Measurements from ENCODE around the gene ELF3.
"Not testable (repeated sequence)": the region's sequence is repeated elsewhere in the genome, so short reads cannot be mapped to it uniquely, and the experiment has no call there.

The ELF3 gene

DNA sequence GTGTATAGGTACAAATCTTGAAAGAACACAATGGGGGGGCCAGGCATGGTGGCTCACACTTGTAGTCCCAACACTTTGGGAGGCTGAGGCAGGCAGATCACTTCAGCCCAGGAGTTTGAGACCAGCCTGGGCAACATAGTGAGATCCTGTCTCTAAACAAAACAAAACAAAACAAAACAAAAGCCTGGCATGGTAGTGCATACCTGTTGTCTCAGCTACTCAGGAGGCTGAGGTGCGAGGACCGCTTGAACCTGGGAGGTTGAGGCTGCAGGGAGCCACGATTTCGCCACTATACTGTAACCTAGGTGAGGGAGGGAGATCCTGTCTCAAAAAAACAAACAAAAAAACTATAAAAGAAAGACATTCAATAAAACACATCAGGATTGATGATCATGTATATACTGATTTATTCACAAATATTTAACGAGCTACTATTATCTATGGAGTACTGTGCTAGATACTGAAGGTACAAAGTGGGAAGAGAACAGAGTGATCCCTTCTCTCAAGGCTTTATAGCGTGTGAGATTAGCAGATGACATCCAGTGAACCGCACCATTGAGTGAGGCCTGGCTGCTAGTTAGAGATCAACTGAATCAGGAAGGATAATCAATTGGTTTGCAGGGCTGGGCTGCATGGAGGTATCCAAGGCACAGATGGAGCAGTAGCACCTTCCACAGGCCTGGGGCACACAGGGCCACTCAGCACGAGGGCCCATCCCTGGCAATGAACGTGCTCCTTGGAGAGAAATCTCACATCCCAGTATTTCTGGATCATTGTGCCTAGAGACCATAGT lies 26.4 kb downstream of the ELF3 start:
- DNase-seq (ENCODE audit: low spot score) = no peak

DNA sequence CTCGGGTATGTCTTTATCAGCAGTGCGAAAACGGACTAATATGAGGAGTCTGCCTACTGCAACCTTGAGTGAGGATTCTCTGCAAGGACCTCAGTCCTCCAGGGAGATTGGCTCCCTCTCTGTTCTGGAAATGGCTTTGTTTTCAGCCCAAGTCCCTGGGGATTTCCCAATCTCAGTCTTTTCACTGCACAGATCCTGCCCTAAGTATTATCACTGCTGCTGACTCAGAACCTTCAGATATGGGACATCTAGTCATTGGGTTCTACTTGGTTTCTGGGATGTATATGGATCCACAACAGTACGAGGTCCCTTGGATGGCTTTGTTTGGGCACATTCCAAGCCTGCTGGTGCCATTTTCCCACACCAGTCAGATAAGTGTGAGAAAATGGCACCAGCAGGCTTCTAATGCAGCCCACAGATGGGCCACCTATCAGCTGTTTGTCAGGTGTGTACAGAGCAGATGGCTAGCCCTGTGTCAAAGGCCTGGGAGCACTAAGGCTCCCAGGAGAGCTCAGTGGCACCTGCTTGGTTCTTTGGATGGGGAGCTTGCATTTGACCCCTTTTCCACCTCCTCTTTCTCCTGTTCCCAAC lies 27.4 kb downstream of the ELF3 start:
- DNase-seq (ENCODE audit: low spot score) = no peak

DNA sequence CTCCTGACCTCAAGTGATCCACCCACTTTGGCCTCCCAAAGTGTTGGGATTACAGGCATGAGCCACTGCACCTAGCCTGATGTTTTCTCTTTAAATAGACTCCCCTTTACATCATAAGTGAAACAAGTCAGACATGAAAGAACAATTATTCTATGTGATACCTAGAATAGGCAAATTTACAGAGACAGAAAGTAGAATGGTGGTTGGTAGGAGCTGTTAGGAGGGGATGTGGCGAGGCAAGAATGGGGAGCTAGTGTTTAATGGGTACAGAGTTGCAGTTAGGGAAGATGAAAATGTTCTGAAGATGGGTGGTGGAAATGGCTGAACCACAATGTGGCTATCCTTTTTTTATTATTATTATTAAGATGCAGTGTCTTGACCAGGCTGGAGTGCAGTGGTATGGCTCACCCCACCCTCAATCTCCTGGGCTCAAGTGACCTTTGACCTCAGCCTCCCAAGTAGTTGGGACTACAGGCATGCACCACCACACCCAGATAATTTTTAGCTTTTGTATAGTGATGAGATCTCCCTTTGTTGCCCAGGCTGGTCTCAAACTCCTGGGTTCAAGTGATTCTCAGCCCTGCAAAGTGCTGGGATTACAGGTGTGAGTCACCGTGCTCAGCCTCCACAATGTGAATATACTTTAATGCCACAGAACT lies 28.4 kb downstream of the ELF3 start:
- no peak for DNase-seq (ENCODE audit: low spot score)

DNA sequence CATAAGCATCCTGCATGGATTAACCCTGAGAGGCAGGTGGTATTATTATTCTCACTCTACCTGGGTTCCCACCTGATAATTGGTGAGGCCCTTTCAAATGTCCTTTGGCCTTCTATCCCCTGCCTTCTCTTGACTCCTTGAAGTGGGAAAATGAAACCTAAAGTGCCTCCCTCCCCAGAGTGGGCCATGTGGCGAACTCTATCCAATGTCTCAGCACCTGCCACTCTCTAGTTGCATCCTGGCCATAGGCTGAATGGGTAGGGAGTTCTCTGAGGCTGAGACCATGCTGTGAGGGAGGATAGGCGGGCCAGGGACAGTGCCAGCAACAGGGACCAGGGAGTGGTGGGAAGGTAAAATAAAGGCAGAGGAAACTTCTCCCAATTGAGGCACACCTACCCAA lies 35.3 kb downstream of the ELF3 start:
- no peak for DNase-seq (ENCODE audit: low spot score)

DNA sequence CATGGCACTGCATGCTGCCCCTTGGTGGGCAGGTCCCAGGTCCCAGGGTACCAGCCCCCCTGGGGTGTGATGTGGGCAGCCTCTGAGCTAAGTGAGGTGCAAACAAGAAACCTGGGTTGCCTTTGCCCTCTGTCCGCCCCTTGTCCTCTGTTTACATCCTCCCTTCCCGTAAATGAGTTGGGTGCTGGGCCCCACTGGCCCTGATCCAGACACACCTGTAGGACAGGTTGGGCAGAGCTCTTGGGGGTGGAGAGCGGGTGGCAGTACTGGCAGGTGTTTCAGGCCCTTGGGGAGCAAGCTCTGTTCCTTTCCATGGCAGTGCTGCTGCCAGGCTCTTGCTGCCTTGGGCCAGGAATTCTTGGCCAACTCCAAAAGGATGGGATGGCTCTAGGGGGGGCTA lies 35.8 kb downstream of the ELF3 start:
- DNase-seq (ENCODE audit: low spot score) = peak; percentile 84

DNA sequence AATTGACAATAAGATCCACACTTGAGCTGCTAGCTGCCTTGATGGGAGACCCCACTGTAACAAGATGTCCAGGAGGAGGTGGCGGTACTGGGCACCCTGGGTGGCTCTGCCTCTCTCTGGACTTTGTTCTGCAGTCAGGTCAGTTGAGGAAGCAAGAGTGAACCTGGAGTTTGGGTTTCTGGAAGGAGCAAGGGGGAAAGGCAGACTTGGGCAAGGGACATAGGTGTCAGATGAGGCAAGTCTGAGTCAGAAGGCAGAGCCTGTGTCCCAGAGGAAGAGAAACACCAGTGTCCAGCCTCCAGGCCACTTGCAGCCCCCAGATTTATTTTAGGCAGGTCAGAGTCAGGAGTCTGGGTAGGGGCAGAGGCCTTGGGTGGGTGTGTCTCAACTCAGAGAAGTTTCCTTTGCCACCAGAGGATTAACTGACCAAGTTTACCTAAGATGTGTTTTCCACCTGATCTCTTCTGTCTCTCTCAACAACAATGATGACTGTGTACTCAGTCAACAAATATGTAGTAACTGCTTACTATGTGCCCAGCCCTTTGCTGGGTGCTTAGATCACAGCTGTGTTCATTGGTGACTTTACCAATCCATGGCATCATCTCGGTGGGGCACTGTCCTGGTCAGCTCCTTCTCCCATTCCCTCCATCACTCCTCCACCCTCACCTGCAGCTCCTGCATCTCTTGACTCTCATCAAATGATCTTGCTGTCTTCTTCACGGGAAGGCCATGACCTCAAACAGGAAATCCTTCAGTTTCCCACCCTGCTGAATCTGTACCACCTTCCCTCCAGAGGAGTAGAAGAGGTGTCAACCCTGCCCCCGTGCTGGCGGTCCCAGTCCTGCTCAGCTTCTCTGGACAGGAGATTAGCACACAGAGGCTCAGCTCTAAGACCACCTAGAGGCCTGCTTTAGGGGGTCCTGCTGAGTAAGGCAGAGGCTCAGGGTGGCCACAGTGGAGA lies 36.6 kb downstream of the ELF3 start:
- peak; percentile 86 for DNase-seq (ENCODE audit: low spot score)

DNA sequence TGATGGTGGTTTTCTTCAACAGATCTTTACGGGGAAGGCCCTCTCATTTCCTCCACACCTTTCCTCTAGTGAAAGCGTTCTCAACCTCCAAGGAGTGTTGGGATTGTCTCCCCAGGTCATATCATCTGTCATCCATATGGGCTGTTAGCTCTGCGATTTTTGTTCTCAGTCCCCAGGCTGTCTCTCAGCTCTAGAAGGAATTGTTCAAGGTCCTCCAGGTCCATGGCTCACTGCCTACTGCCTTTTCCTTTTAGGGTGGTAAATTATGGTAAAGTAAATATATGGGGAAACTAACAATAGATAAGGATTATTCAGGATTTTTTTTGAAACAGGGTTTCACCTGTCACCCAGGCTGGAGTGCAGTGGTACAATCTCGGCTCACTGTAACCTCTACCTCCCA lies 37.6 kb downstream of the ELF3 start:
- DNase-seq (ENCODE audit: low spot score) = no peak

DNA sequence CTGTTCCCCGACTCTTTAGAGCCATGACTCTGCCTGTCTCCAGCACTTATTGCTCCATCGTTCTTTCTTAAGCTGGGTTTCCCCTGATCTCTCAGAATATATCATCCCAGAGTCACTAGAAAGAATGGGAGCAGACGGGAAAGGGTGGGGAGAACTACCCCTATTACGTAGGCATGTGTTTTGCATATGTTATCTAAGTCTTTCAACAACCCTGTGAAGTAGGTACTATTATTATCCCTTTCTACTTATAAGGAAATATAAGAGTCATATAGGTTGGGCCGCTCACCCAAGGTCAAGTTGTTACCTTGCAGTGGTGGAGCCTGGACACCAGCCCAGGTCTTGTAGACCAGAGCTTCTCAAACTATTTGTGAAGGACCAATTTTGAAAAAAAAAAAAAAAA lies 38.7 kb downstream of the ELF3 start:
- peak; percentile 13 for DNase-seq (ENCODE audit: low spot score)

DNA sequence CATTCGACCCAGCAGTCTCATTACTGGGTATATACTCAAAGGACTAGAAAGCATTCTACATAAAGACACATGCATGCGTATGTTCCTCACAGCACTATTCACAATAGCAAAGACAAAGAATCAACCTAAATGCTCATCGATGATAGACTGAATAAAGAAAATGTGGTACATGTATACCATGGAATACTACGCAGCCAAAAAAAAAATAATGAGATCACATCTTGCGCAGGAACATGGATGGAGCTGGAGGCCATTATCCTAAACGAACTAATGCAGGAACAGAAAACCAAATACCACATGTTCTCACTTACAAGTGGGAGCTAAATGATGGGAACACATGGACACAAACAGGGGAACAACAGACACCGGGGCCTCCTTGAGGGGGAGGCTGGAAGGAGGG lies 43.7 kb downstream of the ELF3 start:
- no peak for DNase-seq (ENCODE audit: low spot score)

DNA sequence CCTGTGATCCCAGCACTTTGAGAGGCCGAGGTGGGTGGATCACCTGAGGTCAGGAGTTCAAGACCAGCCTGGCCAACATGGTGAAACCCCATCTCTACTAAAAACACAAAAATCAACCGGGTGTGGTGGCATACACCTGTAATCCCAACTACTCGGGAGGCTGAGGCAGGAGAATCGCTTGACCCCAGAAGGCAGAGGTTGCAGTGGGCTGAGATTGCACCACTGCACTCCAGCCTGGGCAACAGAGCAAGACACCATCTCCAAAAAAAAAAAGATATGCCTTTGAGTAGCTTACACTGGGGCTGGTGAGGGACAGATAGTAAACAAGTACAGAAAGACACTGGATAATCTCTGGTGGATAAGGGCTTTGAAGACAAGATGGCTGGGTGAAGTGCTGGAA lies 44.3 kb downstream of the ELF3 start:
- not testable (repeated sequence) for DNase-seq (ENCODE audit: low spot score)

DNA sequence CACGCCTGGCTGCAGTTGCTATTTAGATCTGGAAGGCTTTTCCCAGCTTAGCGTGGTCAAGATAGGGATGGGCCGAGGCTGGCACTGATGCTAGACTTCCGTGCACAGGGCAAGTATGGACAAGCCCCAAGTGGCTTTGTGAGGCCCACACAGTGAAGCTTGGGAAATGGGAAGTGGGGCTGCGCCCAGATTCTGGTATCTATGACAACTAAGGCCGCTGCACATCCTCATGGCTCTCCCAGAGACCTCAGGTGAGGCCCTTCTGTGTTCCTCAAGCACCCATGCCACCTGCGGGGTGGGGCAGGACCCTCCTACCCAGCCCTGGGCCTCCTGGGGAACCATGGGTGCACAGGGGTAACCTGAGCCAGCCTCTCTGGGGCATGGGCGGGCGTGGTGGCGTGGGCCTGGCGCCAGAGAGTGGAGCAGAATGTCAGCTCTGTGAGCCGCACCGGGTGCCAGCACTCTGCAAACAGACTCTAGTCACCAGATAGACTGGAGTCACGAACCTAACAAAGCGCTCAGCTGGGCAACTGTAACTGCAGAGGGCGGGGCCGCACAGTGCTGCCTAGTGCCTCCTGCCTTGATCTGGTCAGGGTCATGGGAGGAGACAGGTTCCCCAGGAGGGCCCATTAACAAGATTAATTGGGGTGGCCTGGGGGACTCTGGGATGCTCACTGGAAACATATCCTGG lies 46.4 kb downstream of the ELF3 start:
- DNase-seq (ENCODE audit: low spot score) = peak; percentile 96

DNA sequence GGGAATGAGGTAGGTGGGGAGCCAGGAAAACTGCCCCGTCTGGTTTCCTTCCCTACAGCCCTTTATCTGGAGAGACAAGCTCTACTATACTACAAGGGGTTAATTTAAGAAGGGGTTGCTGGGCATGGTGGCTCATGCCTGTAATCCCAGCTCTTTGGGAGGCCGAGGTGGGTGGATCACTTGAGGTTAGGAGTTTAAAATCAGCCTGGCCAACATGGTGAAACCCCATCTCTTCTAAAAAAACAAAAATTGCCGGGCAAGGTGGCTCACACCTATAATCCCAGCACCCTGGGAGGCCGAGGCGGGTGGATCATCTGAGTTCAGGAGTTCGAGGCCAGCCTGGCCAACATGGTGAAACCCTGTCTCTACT lies 46.9 kb downstream of the ELF3 start:
- DNase-seq (ENCODE audit: low spot score) = not testable (repeated sequence)

DNA sequence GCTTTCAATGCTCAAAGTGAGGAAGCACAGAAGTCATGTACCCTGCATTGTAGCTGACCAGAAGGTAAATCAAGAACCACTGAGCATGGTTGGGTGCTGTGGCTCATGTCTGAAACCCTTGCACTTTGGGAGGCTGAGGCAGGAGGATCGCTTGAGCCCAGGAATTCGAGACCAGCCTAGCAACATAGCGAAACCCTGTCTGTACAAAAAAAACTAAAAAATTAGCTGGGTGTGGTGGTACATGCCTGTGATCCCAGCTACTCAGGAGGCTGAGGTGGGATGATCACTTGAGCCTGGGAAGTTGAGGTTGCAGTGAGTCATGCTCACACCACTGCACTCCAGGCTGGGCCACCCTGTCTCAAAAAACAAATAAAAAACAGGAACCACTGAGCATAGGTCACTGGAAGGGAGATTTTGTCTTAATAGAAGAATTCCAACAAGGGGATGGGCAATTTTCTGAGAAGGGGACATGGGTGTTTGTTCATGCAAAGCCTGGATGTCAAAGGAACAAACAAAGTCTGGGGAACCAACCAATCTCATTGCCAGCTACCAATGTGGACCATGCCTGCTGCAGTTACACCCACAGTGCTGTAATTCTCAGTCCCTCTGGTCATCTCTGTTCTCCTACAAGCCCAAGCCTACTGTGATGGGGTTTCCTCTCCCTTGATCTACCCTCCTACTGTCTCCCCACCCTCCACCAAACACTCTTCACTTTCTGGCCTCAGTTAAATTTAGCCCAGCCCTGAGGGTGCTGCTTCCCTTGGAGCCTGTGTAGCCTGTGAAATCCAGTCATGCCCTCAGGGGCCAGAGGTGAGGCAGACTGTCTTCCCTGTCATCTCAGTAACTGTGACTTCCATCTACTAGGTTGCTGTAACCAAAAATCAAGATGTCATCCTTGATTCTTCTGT lies 47.9 kb downstream of the ELF3 start:
- DNase-seq (ENCODE audit: low spot score) = peak; percentile 88

DNA sequence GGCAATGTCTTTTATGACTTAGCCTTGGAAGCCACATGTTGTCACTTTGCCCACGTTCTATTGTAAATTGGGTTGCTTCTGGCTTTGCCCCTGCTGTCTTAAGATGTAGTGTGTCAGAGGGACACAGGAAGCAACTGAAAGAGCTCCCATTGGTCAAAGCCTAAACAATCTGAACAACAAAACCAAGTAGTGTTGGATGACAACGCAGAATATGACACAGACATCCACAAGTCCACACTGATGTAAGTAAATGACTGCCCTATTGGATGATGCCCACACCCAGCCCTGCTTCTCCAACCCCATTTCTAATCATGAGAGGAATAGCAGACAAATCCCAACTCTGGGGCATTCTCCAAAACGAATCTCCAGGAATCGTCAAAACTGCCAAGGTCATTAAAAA lies 50.7 kb downstream of the ELF3 start:
- no peak for DNase-seq (ENCODE audit: low spot score)

DNA sequence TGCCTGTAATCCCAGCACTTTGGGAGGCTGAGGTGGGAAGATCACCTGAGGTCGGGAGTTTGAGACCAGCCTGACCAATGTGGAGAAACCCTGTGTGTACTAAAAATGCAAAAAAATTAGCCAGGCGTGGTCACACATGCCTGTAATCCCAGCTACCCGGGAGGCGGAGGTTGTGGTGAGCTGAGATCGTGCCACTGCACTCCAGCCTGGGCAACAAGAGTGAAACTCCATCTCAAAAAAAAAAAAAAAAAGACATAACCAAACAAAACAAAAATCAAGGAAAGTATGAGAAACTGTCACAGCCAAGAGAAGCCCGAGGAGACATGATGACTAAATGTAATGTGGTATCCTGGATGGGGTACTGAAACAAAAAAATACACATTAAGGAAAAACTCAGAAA lies 51.4 kb downstream of the ELF3 start:
- not testable (repeated sequence) for DNase-seq (ENCODE audit: low spot score)

DNA sequence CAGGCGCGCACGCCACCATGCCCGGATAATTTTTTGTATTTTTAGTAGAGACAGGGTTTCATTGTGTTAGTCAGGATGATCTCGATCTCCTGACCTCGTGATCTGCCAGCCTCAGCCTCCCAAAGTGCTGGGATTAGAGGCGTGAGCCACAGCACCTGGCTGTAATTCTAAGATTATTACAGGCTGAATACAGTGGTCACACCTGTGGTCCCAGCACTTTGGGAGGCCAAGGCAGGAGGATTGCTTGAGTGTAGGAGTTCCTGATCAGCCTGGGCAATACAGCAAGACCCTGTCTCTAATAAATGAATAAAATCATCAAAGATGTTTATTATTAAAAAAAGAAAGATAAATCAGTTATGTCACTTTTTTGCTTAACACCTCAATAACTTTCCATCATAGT lies 52.2 kb downstream of the ELF3 start:
- not testable (repeated sequence) for DNase-seq (ENCODE audit: low spot score)

DNA sequence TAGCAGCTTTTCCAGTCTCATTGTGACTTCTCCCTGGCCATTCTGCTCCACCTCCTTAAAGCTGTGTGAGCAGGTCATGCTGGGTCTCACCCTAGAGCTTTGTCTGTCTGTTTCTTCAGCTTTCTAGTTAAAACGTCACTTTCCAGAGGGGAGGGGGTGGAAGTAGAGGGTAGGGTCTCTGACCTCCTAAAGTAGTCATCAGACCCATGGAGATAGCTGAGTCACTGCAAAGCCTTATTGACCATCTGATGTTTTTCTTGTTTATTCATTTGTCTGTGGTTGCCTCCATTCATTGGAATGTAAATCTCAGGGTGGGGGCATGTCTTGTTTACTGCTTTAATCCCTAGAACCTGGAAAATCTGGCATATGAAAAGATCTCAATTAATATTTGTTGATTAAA lies 52.7 kb downstream of the ELF3 start:
- DNase-seq (ENCODE audit: low spot score) = peak; percentile 49

DNA sequence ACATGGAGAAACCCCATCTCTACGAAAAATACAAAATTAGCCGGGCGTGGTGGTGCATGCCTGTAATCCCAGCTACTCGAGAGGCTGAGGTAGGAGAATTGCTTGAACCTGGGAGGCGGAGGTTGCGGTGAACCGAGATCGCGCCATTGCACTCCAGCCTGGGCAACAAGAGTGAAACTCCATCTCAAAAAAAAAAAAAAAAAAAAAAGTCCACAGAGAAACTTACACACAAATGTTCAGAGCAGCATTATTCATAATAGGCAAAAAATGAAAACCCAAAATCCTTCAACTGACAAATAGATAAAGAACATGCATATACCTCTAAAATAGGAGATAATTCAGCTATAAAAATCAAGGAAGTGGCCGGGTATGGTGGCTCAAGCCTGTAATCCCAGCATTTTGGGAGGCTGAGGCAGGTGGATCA lies 54.5 kb downstream of the ELF3 start:
- DNase-seq (ENCODE audit: low spot score) = not testable (repeated sequence)
